Endothelial cell of umbilical vein (primary cell): ENCODE results near the gene G0S2. TPM values are rescaled to one million over a fixed set of nuclear protein-coding genes. Genes with fewer than 3 reads are reported as not detected.

Source experiments
- BruUV-seq: library from RNA; stranded (reverse); fragments of 400-500 nt; replicated peaks from 2 replicates; lab custom pipeline; 2021; lab: Mats Ljungman, UMichigan
- CTCF ChIA-PET: fragments of 300-600, 350-600 bp; sonication (Branson Sonifier 250); formaldehyde crosslinking; loops from one replicate; lab custom pipeline; 2021; ENCODE audit warnings: antibody characterized with exemption, inconsistent platforms; lab: Charles Lee
- POLR2A ChIA-PET: fragments of 300-600, 350-600 bp; sonication (Branson Sonifier 250); formaldehyde crosslinking; loops from one replicate; lab custom pipeline; 2021; ENCODE audit warnings: antibody characterized with exemption, inconsistent platforms; lab: Charles Lee
- DNase-seq: peaks from one replicate; pipeline ENCODE4 v3.0.0-alpha.2; 2011; ENCODE audit warnings: low read depth, low spot score
- FAIRE-seq: peaks from 2 replicates; lab custom pipeline; 2011; peaks lifted over from hg19 to GRCh38; lab: Jason Lieb, UNC
- H2AFZ ChIP-seq: 2 replicates; pipeline ENCODE4 v1.6.0; 2012; ENCODE audit warnings: low read depth, low read length, control low read depth, inconsistent platforms
- H3K27ac ChIP-seq: 2 replicates; pipeline ENCODE4 v1.5.1; 2011; ENCODE audit warnings: low read depth, mild to moderate bottlenecking, control low read depth, low read length, moderate library complexity; ENCODE audit not compliant: insufficient read depth
- H3K27me3 ChIP-seq, 2 experiments: 2 replicates each; pipeline versions ENCODE4 v1.6.0 to v1.6.1; 2011; ENCODE audit warnings: low read length in 2 of 2, mixed read lengths in 1 of 2; ENCODE audit not compliant: control insufficient read depth in 2 of 2, insufficient read depth in 2 of 2
- H3K36me3 ChIP-seq, 2 experiments: 2 replicates in 1 of 2; 3 replicates in 1 of 2; pipeline ENCODE4 v1.5.1; 2011; ENCODE audit warnings: low read length in 2 of 2, mild to moderate bottlenecking in 1 of 2, moderate library complexity in 1 of 2; ENCODE audit not compliant: control insufficient read depth in 2 of 2, insufficient read depth in 2 of 2; ENCODE audit errors: extremely low read depth in 1 of 2
- H3K4me1 ChIP-seq: 3 replicates; pipeline ENCODE4 v1.5.1; 2011; ENCODE audit warnings: mild to moderate bottlenecking, low read length; ENCODE audit not compliant: control insufficient read depth, insufficient read depth; ENCODE audit errors: extremely low read depth
- H3K4me2 ChIP-seq: 2 replicates; pipeline ENCODE4 v1.6.1; 2011; ENCODE audit warnings: low read length, control low read depth, mixed read lengths; ENCODE audit not compliant: insufficient read depth
- H3K4me3 ChIP-seq, 3 experiments: fragments of 200-600 bp in 1 of 3; sonication (generic), shearing (Covaris generic) in 1 of 3; replicated peaks in 1 of 3; 2 replicates each; pipeline ENCODE4 v1.5.1; 2011 to 2016; ENCODE audit warnings: control low read depth in 3 of 3, low read length in 3 of 3, mild to moderate bottlenecking in 2 of 3, inconsistent platforms in 1 of 3, low read depth in 1 of 3, moderate library complexity in 1 of 3; ENCODE audit not compliant: insufficient read depth in 1 of 3
- H3K79me2 ChIP-seq: 2 replicates; pipeline ENCODE4 v1.6.0; 2012; ENCODE audit warnings: low read length, inconsistent platforms; ENCODE audit not compliant: control insufficient read depth, insufficient read depth
- H3K9ac ChIP-seq: replicated peaks from 2 replicates; pipeline ENCODE3; 2011; ENCODE audit warnings: low read length, control low read depth; ENCODE audit not compliant: insufficient read depth; ENCODE audit errors: extremely low read depth
- H3K9me1 ChIP-seq: replicated peaks from 3 replicates; pipeline ENCODE4 v1.6.0; 2011; ENCODE audit warnings: mild to moderate bottlenecking, low read length; ENCODE audit not compliant: control insufficient read depth, insufficient read depth; ENCODE audit errors: extremely low read depth
- H3K9me3 ChIP-seq: replicated peaks from 2 replicates; pipeline ENCODE4 v1.5.1; 2012; ENCODE audit warnings: low read length, inconsistent platforms; ENCODE audit not compliant: control insufficient read depth, insufficient read depth
- H4K20me1 ChIP-seq: replicated peaks from 2 replicates; pipeline ENCODE3; 2011; ENCODE audit warnings: mild to moderate bottlenecking, low read length; ENCODE audit not compliant: control insufficient read depth, insufficient read depth; ENCODE audit errors: extremely low read depth
- EZH2 ChIP-seq: IDR thresholded peaks from 2 replicates; pipeline ENCODE4 v1.6.1; 2012; ENCODE audit warnings: borderline replicate concordance, low read depth, mild to moderate bottlenecking, moderate library complexity, low read length, inconsistent platforms; ENCODE audit not compliant: severe bottlenecking
- FOS ChIP-seq: IDR thresholded peaks from 2 replicates; pipeline ENCODE4 v1.6.1; 2011; ENCODE audit warnings: mild to moderate bottlenecking, low read length, moderate library complexity, borderline replicate concordance; ENCODE audit not compliant: insufficient read depth
- GATA2 ChIP-seq: IDR thresholded peaks from 2 replicates; pipeline ENCODE4 v1.7.0; 2011; ENCODE audit warnings: low read depth, mild to moderate bottlenecking, moderate library complexity, mixed read lengths, low read length; ENCODE audit not compliant: insufficient read length, insufficient read depth
- JUN ChIP-seq: IDR thresholded peaks from 2 replicates; pipeline ENCODE4 v1.6.1; 2011; ENCODE audit warnings: borderline replicate concordance, low read depth; ENCODE audit not compliant: insufficient read length, insufficient read depth
- MYC ChIP-seq: IDR thresholded peaks from one replicate; pipeline ENCODE4 v1.6.1; 2011; ENCODE audit warnings: mild to moderate bottlenecking, low read depth, low read length
- POLR2A ChIP-seq: IDR thresholded peaks from 2 replicates; pipeline ENCODE4 v1.6.1; 2012; ENCODE audit warnings: low read depth, mild to moderate bottlenecking, control low read depth, low read length
- POLR2AphosphoS5 ChIP-seq: IDR thresholded peaks from 2 replicates; pipeline ENCODE4 v1.6.1; 2012; ENCODE audit warnings: low read depth, mild to moderate bottlenecking, control low read depth, low read length, moderate library complexity; ENCODE audit not compliant: insufficient read depth
- dilution Hi-C: fragments of 300-500 bp; cut with MboI; formaldehyde crosslinking; loops from one replicate; pipeline ENCODE4 v1.15.0; 2019; ENCODE audit warnings: low sequenced_read_pairs; ENCODE audit not compliant: extremely low pct_ligation_motif_present
- intact Hi-C: fragments of 100-400 bp; cut with micrococcal nuclease; formaldehyde crosslinking; loops from one replicate; pipeline ENCODE4 v1.10.0; 2022
- polyA plus RNA-seq, 4 experiments: library from polyadenylated mRNA; depleted of rRNA in 3 of 4; stranded (reverse) in 3 of 4; unstranded in 1 of 4; fragments of >200 nt; gene quantifications; 2 replicates each; pipeline versions ENCODE4 v1.2.1 to v1.2.3, GENCODE V29; 2011 to 2012; ENCODE audit warnings: missing spikeins in 1 of 4
- total RNA-seq: library from RNA; stranded (reverse); gene quantifications from 2 replicates; pipeline ENCODE4 v1.2.3, GENCODE V29; 2021
- TF ChIP-seq, protein P1 (sequence below), 2 donors: IDR thresholded peaks; 1 replicate in 1 of 2; 2 replicates in 1 of 2; pipeline ENCODE4 v1.5.1; 2011; ENCODE audit warnings: low read length in 2 of 2, mild to moderate bottlenecking in 2 of 2, moderate library complexity in 2 of 2, control low read depth in 1 of 2, inconsistent platforms in 1 of 2, low read depth in 1 of 2; ENCODE audit not compliant: insufficient read depth in 1 of 2; ENCODE audit errors: extremely low read depth in 1 of 2
- TF ChIP-seq, protein P2 (sequence below): IDR thresholded peaks from 2 replicates; pipeline ENCODE4 v1.6.1; 2011; ENCODE audit not compliant: insufficient read depth, insufficient read length

Gene G0S2
- total and polyA plus RNA-seq, 2 donors (not counting 3 experiments of a cell fraction or from before 2014, with no cell fraction given): 0.91 to 1.9 TPM

DNA sequence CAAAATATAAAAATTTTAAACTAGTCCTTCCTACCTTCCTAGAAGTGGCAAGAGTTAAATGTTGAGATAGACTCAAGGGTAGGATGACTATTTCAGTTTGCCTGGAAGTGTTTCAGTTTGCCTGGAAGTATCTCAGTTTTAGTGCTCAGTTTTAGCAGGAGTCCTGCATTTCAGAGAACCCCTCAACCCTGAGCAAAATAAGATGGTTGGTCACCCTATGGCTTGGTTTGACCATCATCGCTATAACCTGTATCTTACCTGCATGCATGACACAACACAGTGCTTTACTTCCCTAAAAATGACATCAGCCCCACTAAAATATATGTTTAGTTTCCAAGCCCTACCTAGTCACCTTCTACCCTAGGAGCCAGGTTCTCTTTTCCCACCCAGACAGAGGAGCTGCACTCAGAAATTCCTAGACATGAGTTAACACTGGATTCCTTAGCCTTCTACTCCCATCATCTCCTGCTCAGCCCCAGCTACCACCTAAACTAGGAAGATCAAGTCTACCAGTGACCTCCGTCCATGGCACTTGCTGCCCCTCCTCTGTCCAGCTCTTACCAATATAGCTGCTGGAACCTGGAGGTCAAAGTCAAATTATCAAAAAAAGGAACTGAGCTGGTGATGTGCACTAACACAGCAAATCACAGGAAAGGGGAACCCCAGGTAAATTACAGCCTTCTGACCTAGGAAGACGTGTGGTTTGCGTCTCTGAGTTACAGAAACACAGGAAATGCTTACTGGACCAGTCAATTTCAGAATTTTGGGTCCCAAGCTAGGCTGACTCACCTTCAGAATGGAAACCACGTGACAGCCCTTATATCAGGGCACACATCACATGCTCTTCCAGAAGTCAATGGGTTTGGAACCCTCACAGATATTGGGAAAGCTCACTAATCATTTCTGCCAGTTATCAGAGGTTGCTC, 2.2 kb upstream of the G0S2 start:
- H3K4me1 ChIP-seq: peaks cover 6% of the 10 kb centered on the region
- no peaks in the 10 kb centered on the region for H3K9me1 ChIP-seq
- peaks cover 32 to 56% of the 10 kb centered on the region in 2 experiments for H3K27me3 ChIP-seq
- no peak overlapping the region for H2AFZ ChIP-seq
- DNase-seq (no peak), FAIRE-seq (peak; percentile 49)
- H3K9me3 ChIP-seq: no peaks in the 10 kb centered on the region
- no peak overlapping the region for H3K27ac ChIP-seq
- no peak overlapping the region for H3K4me2 ChIP-seq
- ChIA-PET CTCF (interaction anchor here (0.9 to 3.4 kb wide), 7 partner anchors 9 to 104 kb away, joined by 3 to 14 read pairs (median 4); no protein-coding TSS in a partner anchor), POLR2A (interaction anchor here (1.5 kb wide), 1 partner anchor 24 kb away, joined by 4 read pairs; no protein-coding TSS in a partner anchor)
- dilution Hi-C loops: no loop called here
- H3K79me2 ChIP-seq: no peaks in the 10 kb centered on the region
- no peaks in the 10 kb centered on the region for H3K36me3 ChIP-seq
- no peak overlapping the region for H3K4me3 ChIP-seq
- no peaks in the 10 kb centered on the region for H4K20me1 ChIP-seq
- no peak overlapping the region for H3K9ac ChIP-seq
- no TSS peak for BruUV-seq
- TF ChIP-seq POLR2AphosphoS5 (no peak), POLR2A (no peak), EZH2 (no peak), JUN (no peak), FOS (peak; percentile 38), GATA2 (peak; percentile 17), MYC (no peak)
- TF ChIP-seq, protein P1, sequence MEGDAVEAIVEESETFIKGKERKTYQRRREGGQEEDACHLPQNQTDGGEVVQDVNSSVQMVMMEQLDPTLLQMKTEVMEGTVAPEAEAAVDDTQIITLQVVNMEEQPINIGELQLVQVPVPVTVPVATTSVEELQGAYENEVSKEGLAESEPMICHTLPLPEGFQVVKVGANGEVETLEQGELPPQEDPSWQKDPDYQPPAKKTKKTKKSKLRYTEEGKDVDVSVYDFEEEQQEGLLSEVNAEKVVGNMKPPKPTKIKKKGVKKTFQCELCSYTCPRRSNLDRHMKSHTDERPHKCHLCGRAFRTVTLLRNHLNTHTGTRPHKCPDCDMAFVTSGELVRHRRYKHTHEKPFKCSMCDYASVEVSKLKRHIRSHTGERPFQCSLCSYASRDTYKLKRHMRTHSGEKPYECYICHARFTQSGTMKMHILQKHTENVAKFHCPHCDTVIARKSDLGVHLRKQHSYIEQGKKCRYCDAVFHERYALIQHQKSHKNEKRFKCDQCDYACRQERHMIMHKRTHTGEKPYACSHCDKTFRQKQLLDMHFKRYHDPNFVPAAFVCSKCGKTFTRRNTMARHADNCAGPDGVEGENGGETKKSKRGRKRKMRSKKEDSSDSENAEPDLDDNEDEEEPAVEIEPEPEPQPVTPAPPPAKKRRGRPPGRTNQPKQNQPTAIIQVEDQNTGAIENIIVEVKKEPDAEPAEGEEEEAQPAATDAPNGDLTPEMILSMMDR (IDR thresholded peaks at IDR 0.05; ENCODE audit: extremely low read depth in 1 of 2, insufficient read depth in 1 of 2, low read depth in 1 of 2, low read length in 2 of 2): no peak
- TF ChIP-seq, protein P2, sequence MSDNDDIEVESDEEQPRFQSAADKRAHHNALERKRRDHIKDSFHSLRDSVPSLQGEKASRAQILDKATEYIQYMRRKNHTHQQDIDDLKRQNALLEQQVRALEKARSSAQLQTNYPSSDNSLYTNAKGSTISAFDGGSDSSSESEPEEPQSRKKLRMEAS: peak; percentile 50
- intact Hi-C loops: loop anchor here (1.0 kb wide), 1 partner anchor 24 kb away; no protein-coding TSS in a partner anchor
